ENCODE data around the gene TBC1D16.
"Not testable (repeated sequence)": the region's sequence is repeated elsewhere in the genome, so short reads cannot be mapped to it uniquely, and the experiment has no call there.

TBC1D16 gene

DNA sequence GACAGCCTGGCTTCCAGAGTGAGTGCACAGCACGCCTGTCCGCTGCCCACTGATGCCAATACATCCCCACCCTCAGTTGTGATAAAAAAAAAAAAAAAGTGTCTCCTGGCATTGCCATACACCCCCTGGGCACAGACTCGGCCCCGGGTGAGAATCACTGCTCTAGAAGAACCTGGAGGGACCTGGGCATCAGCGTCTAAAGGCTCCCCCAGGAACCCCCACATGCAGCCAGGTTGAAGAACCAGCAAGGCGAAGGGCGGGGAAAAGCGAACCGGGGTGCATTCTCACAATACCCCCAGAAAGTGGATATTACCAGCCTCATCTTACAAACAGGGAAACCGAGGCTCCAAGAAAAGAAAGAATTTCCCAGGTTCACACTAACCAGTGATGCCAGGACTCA is 27.7 kb downstream of the TBC1D16 start:
- DNase-seq (ENCODE audit: low read depth, low spot score), result no peak
- H3K4me3 ChIP-seq (ENCODE audit: low read length), result no peak overlapping the region

DNA sequence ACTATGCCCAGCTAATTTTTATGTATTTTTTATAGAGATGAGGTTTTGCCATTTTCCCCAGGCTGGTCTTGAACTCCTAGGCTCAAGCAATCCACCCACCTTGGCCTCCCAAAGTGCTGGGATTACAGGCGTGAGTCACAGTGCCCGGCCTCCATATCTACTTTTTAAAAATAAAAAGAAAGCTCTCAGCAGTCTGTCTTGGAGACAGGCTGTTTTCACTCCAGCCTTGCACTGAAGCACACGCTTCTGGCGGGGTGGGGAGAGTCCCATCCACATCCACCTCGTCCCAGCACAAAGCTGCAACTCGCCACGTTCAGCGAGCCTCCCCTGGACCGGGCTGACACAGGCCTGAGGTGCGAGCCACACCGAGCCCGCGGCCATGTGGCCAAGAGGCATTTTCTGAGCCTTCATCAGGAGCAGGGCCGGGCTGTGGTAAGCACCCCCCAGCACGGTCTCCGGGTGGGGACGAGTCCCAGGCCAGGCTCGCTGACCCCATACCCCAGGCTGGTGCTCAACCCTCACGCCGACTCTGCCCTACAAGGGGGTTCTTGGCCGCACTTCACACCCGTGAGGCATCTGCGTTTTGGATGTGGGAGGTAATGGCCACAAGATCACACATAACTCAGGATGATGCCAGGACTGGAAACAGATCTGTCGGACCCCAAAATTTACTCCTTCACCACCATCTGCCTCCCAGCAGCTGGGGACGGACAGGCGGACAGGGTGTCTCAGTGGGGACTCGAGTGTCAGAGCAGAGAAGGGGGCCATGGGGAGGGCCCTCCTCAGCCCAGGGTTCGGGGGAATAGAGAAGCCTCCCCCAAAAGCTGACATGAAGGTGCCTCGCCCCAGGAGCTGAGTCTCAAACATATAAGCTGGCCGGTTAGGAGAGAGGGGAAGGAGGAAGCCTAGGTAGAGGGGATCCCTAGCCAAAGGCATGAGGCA is 28.6 kb downstream of the TBC1D16 start:
- H3K4me3 ChIP-seq (ENCODE audit: low read length), result no peak overlapping the region
- no peak for DNase-seq (ENCODE audit: low read depth, low spot score)

DNA sequence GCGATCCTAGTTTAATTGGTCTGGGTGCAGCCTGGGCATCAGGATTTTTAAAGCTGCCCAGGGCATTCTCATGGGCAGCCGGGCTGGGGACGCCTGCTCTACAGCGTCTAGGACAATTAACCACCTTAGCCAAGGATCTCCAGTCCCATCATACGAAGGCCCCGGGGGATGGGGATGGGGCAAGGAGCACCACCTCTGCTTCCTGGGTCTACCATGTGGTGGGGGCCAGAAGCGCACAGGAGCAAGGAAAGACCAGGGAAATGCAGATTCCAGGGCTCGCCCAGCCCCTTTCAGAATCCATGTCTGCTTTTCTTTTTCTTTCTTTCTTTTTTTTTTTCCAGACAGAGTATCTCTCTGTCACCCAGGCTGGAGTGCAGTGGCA is 29.3 kb downstream of the TBC1D16 start:
- H3K4me3 ChIP-seq (ENCODE audit: low read length), result no peak overlapping the region
- no peak for DNase-seq (ENCODE audit: low read depth, low spot score)

DNA sequence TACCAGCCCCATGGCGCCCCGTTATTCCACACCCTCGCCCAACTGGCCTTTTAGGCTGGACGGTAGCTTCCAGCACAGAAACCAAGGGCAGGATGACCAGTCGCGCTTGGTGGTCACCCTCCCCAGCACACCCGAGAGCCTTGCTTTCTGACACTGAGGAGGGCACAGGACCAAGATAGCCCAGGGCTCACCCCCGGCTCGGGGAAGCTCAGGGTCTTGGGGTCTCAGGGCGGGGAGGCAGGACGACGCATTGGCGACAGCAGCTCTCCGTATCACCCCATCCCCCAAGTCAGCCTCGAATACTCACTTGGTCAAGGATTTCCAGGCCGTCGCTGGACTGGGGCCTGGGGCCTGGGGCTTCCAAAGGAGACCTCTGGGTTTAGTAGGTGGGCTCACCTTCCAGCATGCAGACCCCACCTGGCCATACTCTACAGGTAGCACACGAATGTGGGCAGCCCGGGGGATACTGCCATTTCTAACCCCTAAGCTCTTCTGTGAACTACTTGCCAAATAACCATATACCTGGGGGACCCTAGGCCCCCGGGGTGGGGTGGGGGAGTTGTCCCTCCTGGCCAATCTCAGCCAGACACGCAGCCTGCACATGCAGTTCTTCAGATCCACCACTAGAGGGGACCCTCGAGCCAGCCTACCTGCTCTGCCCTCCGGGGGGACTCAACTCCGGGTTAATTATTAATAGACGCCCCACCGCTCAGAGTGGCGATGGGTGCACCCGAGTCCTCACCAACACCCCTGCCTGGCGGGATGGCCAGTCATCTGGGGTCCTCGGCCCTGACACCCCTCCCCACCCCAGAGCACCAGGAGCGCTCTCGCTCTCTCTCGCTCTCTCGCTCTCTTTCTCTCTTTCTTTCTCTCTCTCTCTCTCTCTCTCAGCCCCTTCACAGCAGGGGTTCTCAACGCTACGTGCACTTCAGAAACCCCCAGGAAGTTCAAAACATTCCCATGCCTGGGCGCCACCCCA is 30.0 kb downstream of the TBC1D16 start:
- DNase-seq (ENCODE audit: low read depth, low spot score), result peak; percentile 46
- H3K4me3 ChIP-seq (ENCODE audit: low read length), result no peak overlapping the region

DNA sequence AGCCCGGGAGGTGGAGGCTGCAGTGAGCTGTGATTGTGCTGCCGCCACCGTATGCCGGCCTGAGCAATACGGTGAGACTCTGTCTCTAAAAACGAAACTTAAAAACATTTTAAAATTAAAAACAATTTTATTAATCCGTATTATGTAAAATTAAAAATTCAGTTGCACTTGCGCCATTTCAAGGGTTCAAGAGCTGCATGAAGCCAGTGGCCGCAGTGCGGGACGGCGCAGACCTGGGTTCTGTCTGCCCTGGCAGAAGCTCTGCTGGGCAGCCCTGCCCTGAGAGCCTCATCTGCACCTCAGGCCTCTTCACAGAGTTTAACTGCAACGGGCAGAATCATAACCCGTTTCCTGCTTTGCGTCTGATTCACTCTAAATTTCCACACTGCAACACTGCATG is 31.7 kb downstream of the TBC1D16 start:
- no peak overlapping the region for H3K4me3 ChIP-seq (ENCODE audit: low read length)
- no peak for DNase-seq (ENCODE audit: low read depth, low spot score)

DNA sequence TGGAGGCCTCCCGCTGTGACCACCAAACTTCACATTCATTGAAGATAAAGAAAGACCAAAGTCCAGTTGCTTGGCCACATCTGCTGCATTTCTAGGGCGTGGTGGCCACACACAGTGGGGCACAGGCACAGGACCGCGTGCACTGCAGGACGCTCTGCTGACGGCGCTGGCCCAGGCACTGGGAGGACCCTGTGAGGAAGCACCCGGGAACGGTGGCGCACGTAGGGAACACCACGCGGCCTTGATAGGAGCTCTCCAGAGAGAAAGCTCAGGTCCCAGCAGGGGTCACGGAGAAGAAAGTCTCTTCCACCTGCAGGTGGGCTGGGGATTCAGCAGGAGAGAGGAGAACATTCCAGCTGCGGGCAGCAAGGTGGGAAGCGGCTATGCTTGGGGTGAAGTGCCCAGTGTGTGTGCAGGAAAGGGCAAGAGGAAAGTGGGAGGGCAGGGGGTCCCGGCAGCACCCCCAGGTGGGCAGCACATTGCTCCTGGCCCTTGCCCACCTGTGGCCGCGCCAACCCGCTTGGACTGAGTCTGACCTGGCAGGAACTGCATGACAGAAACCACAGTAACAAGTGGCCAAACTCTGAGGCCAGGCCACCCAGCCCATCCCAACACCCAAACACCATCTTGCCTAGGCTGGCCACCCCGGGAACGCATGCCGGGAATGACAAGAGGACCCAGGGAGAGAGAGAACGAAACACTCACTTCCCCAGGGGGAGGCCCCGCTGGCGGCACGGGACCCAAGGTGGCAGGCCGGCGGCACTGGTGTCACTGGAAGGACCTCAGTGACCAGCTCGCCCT is 32.8 kb downstream of the TBC1D16 start:
- no peak for DNase-seq (ENCODE audit: low read depth, low spot score)
- no peak overlapping the region for H3K4me3 ChIP-seq (ENCODE audit: low read length)

DNA sequence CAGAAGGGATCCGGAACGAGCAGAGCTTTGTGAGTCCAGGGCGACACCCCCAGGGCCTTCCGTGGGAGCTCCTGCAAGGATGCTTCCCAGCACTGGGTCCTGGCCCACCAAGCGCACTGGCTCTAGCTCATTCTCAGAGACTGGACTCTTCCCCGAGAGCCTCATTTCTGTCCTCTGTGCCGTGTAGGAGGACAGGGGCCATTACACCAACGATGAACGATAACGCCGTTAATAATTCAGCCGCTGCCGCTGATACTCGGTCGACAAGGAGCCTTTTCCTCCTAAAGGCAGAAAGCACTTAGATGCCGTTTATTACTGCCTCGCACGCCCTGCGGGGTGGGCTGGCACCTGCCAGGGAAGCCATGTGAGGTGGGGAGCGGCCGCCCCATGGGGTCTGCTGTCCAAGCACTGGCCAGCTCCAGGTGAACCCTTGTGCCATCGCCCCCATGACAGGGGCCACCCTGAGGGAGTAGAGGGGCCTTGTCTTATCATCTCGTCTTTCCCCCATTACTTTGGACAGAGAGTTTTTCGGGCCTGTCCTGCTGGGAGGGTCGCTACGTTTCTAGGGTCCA is 33.5 kb downstream of the TBC1D16 start:
- H3K4me3 ChIP-seq (ENCODE audit: low read length), result no peak overlapping the region
- no peak for DNase-seq (ENCODE audit: low read depth, low spot score)

DNA sequence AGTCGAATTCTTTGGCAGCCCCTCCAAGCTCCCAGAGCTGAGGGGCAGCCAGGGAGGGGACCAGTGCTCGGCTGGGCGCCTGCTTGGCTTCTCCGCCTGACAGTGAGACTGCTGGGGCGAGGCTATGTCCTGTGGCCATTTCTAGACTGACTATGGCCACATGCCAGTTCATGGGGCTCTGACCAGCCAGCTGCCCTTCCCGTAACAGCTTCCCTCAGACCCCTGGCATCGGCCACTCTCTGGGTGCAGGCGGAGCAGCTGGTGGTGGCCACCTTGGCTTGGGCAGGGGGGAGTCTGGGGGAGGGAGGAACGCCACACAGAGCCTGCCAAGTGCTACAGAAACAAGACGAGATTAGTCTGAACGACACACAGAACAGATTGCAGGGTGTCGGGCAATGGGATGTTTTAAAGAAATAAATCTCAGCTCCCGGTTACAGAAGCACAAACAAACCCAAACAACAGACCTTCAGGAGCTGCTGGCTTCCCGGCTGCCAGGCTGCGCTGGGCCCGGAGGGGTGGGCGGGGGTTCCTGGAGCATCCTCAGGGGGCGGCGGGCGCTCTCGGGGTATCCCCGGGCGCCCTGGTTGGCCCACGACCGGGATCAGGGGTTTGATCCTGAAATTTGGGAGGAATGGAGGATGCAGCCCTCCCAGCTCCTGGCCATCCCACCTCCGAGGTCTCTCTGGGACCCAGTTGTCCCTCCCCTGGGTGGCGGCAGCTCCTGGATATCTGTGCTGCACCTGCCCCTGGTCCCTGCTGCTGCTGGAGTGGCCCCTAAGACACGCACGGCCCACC is 34.5 kb downstream of the TBC1D16 start:
- DNase-seq (ENCODE audit: low read depth, low spot score), result no peak

DNA sequence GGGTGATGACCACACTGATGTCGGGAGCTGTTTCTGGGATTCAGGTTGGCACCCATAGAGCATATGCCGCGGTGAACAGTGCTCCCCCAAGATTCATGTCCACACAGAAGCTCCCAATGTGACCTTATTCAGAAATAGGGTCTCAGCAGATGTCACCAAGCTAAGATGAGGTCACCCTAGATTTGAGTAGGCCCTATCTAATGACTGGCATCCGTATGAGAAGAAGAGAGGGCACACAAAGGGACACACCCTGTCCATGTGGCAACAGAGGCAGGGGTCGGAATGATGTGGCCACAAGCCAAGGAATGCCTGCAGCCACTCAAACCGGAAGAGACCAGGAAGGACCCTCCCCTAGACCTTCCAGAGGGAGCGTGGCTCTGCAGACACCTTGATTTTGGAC is 35.5 kb downstream of the TBC1D16 start:
- no peak for DNase-seq (ENCODE audit: low read depth, low spot score)

More for the DNA sequence above, 34.5 kb downstream of the TBC1D16 start:
- no peak overlapping the region for H3K4me3 ChIP-seq (ENCODE audit: low read length)

DNA sequence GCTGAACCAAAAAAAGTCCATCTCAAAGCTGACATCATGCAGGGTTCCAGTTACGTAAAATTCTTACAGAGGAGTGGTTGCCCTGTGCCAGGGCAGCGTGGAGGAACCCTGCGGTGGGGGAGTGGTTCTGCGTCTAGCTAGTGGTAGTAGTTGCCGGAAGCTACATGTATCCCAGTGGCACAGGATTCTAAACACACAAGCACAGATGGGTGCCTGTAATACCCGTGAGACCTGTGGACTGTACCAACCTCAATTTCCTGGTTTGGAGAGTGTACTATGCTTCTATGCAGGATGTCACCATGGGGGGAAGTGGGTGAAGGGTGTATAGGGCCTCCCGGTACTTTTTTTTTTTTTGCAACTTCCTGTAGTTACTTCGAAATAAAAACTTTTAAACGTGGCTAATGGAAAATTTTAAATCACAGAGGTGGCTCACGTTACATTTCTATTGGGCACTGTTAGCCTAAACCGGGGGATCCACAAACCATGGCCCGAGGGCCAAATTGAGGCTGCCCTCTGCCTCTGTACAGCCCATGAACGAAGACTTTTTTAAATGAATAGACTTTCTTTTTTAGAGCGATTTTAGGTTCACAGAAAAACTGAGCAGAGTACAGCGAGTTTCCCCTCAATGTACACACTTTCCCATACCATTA is 38.5 kb downstream of the TBC1D16 start:
- DNase-seq (ENCODE audit: low read depth, low spot score), result peak; percentile 100

More for the DNA sequence above, 35.5 kb downstream of the TBC1D16 start:
- no peak overlapping the region for H3K4me3 ChIP-seq (ENCODE audit: low read length)

DNA sequence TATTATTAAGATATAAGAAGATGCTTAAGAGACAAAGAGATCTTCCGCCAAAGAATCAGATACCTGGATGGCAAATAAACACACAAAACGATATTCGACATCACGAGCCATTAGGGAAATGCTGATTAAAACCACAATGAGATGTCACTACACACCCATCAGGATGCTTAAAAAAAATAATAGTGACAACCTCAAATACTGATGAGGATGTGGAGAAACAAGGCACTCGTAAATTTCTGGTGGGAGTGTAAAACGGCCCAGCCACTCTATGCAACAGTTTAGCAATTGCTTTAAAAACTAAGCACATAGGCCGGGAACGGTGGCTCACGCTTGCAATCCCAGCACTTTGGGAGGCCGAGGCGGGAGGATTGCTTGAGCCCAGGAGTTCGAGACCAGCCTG is 39.4 kb downstream of the TBC1D16 start:
- peak overlapping the region; percentile 41 for H3K4me3 ChIP-seq (ENCODE audit: low read length)
- peak; percentile 49 for DNase-seq (ENCODE audit: low read depth, low spot score)

More for the DNA sequence above, 38.5 kb downstream of the TBC1D16 start:
- H3K4me3 ChIP-seq (ENCODE audit: low read length), result peak overlapping the region; percentile 41

DNA sequence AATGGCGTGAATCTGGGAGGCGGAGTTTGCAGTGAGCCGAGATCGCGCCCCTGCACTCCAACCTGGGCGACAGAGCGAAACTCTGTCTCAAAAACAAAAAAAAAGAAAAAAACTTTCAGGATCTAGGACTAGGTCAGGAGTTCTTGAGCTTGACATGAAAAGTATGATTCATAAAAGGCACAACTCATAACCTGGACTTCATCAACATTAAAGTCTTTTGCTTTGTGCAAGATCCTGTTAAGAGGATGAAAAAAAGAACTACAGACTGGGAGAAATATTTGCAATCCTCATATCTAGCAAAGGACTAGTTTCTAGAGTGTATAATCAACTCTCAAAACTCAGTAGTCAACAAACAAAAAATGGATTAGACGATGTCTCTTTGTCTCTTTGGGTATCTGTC is 40.0 kb downstream of the TBC1D16 start:
- no peak for DNase-seq (ENCODE audit: low read depth, low spot score)
- no peak overlapping the region for H3K4me3 ChIP-seq (ENCODE audit: low read length)

DNA sequence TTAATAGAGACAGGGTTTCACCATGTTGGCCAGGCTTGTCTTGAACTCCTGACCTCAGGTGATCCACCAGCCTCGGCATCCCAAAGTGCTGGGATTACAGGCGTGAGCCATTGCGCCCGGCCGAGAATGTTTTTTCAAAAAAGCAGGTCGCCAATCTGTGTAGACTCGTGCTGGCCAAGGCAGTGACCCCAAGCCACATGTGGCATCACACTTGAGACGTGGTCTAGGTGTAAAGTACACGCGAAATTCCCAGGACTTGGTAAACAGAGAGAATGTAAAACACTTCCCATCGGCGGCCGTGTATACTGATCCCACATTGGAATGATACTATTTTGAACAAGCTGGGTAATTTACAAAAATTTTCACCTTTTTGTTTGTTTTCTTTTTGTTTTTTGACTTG is 41.1 kb downstream of the TBC1D16 start:
- no peak for DNase-seq (ENCODE audit: low read depth, low spot score)

DNA sequence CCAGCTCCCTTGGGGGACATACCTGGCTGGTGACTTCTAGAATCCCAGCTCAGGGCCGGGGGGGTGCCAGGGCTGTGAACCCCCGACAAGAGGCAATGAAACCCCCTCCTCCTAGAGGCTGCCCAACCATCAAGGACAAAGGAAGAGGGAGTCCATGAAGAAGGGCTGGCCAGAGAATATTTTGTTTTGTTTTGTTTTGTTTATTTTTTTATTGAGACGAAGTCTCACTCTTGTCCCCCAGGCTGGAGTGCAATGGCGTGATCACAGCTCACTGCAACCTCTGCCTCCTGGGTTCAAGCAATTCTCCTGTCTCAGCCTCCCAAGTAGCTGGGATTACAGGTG is 41.5 kb downstream of the TBC1D16 start:
- not testable (repeated sequence) for DNase-seq (ENCODE audit: low read depth, low spot score); H3K4me3 ChIP-seq (ENCODE audit: low read length)

More for the DNA sequence above, 41.1 kb downstream of the TBC1D16 start:
- H3K4me3 ChIP-seq (ENCODE audit: low read length), result no peak overlapping the region

DNA sequence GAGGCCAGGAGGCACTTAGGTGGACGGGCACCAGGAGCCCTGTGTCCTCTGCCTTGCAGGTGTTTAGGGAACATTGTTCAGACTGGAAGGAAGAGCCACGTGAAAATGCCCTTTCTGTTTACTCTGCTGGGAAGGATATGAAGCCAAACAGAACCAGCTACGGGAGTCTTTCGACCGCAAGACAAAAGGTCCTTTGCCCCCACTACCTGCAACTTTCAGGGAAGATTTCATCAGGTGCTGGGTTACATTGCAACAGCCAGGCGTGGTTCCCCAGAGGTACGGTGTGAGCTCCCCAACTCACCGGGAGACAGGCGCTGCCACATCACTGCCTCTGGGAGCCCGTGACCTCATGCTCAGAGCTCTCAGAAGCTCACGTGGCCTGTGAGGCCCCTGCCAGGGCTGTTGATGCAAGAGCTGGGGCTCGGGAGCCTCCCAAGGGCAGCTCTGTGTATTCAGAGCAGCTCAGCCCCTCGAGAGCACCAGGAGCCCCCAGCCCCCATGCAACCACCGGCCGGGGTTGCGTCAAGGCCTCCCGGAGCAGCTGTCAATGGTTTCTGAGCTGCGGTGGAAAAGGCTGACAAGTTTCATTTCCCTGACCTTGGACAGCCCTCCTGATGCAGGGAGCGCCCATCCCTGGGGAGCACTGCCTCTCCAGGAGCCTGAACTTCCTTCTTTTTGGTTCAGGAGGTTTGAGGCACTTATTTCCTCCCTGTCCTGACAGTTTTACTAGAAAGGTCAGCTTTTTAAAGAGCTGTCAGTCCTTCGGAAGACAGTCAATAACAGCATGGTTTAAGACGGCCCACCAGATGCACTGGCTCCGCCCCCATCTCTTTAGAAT is 42.1 kb downstream of the TBC1D16 start:
- peak; percentile 54 for DNase-seq (ENCODE audit: low read depth, low spot score)
- peak overlapping the region; percentile 30 for H3K4me3 ChIP-seq (ENCODE audit: low read length)

DNA sequence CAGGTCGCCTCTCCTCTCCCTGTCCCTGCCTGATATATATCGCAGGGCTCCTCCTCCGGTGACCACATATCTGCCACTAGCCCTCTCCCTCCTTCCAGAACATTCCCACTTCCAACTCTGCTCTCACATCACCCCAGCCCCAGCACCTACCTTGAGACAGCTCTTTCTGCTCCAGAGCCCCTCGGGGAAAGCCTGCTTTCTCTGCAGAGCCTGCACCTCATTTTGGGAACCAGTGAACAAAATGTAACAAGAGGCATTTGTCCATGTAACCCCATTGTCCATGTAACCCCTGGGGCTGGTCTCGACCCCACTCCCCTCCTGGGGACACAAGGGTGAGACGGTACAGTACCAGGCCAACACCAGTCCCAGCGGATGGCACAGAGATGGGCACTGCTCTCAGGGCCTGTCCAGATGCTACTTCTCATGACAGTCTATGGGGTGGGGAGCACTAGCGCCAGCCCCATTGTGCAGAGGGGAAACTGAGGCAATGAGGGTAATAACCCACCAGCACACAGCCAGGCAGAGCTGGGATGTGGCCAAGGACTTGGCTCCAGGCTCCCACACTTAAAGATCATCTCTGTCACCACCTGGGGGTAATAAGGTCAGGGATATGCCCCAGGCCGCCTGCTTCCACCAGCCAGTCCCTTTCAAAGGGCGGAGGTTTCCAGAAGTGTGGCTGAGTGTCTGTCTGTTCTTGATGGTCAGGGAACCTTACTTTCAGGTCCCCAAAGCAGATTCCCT is 42.9 kb downstream of the TBC1D16 start:
- DNase-seq (ENCODE audit: low read depth, low spot score), result no peak
- peak overlapping the region; percentile 64 for H3K4me3 ChIP-seq (ENCODE audit: low read length)

Data from Jurkat, Clone E6-1 (cell line).